Sigmoid colon (tissue), 7 donors: Measurements from ENCODE around the gene TMBIM1. TPM values are rescaled to one million over a fixed set of nuclear protein-coding genes. Genes with fewer than 3 reads are reported as not detected.
A peak's percentile ranks its signal among the peaks of the same experiment; 100 is the strongest.

Experiments used
- DNase-seq: peaks from one replicate; pipeline ENCODE4 v3.0.0-alpha.2; 2019
- H3K27ac ChIP-seq, 4 donors: fragments of 200-600 bp; sonication (generic); one replicate each; pipeline ENCODE4 v1.5.1; 2016 to 2019; ENCODE audit warnings: mild to moderate bottlenecking in 1 of 4
- H3K27me3 ChIP-seq, 3 donors: fragments of 200-600 bp; sonication (generic); one replicate each; pipeline ENCODE4 v1.5.1; 2019; ENCODE audit warnings: mild to moderate bottlenecking in 1 of 3
- H3K36me3 ChIP-seq, 4 donors: fragments of 200-600 bp; sonication (generic); one replicate each; pipeline ENCODE4 v1.5.1; 2016 to 2019
- H3K4me1 ChIP-seq, 4 donors: fragments of 200-600 bp; sonication (generic); one replicate each; pipeline ENCODE4 v1.5.1; 2017 to 2019
- H3K4me3 ChIP-seq, 4 donors: fragments of 200-600 bp; sonication (generic); one replicate each; pipeline ENCODE4 v1.5.1; 2017 to 2019; ENCODE audit warnings: mild to moderate bottlenecking in 2 of 4, moderate library complexity in 1 of 4
- H3K9me3 ChIP-seq, 4 donors: fragments of 200-600 bp in 3 of 4; sonication (generic) in 3 of 4; one replicate each; pipeline versions ENCODE4 v1.5.1 to v1.6.1; 2013 to 2019
- CTCF ChIP-seq, 4 experiments: fragments of 450-650 bp in 3 of 4; fragments of 200-600 bp in 1 of 4; IDR thresholded peaks; one replicate each; pipeline ENCODE4 v1.5.1; 2016 to 2019; ENCODE audit warnings: antibody characterized with exemption in 4 of 4, mild to moderate bottlenecking in 3 of 4, moderate library complexity in 2 of 4
- EP300 ChIP-seq, 4 donors: sonication (generic); formaldehyde crosslinking; IDR thresholded peaks; one replicate each; pipeline ENCODE4 v1.6.1; 2017; ENCODE audit warnings: antibody characterized with exemption in 4 of 4
- POLR2A ChIP-seq, 2 donors: fragments of 450-650 bp; IDR thresholded peaks; one replicate each; pipeline ENCODE4 v1.6.1; 2016; ENCODE audit warnings: antibody characterized with exemption in 2 of 2, mild to moderate bottlenecking in 2 of 2, moderate library complexity in 2 of 2
- POLR2AphosphoS5 ChIP-seq, 4 donors: sonication (generic); formaldehyde crosslinking; IDR thresholded peaks; one replicate each; pipeline ENCODE4 v1.6.1; 2017; ENCODE audit warnings: antibody characterized with exemption in 4 of 4
- WGBS, 2 donors: extraction: QIAGEN DNeasy Blood & Tissue Kit; methylation state at CpG; one replicate each; pipeline ENCODE4 v1.1.7; 2013; 5-methylcytosine and 5-hydroxymethylcytosine counted together
- intact Hi-C: fragments of 100-400 bp; cut with DNase I; formaldehyde crosslinking; loops from one replicate; pipeline ENCODE4 v1.15.1; 2023
- polyA plus RNA-seq, 3 donors: library from polyadenylated mRNA; stranded (reverse); fragments of 200-250 nt; gene quantifications; one replicate each; pipeline ENCODE4 v1.2.3, GENCODE V29; 2013
- total RNA-seq, 4 donors: library from RNA; depleted of rRNA; stranded (reverse); fragments of >200 nt; gene quantifications; one replicate each; pipeline ENCODE4 v1.1.0, GENCODE V29; 2016
- donor health status: healthy with polysubstance abuse.
- donor health status: Bipolar disorder and iron deficiency.
- donor health status: healthy.

TMBIM1 gene
- total and polyA plus RNA-seq, 7 donors: 90.2 to 204 (median 139) TPM

GRCh38 chr2:218257390-218257981 is 34.8 kb downstream of the TMBIM1 start:
- H3K36me3 ChIP-seq: peaks cover 10 to 44% (median 23%) of the 10 kb centered on the region in 4 donors
- peak; percentile 56 for DNase-seq

GRCh38 chr2:218256612-218257350 is 35.5 kb downstream of the TMBIM1 start:
- 94 to 95% methylated on average over 13 of the region's 13 CpGs for WGBS, 2 donors
- intact Hi-C loops: no loop called here
- Histone ChIP-seq H3K27ac (peak overlapping the region in 3 of 4 donors; percentile 37 to 82 (median 51)), H3K4me3 (no peak overlapping the region), H3K4me1 (peaks cover 0 to 42% (median 37%) of the 10 kb centered on the region in 4 donors), H3K9me3 (no peaks in the 10 kb centered on the region), H3K36me3 (peaks cover 15 to 51% (median 30%) of the 10 kb centered on the region in 4 donors), H3K27me3 (no peaks in the 10 kb centered on the region)
- peak; percentile 39 for DNase-seq
- TF ChIP-seq CTCF (IDR thresholded peaks at IDR 0.05) (no peak), EP300 (IDR thresholded peaks at IDR 0.05) (no peak), POLR2AphosphoS5 (IDR thresholded peaks at IDR 0.05) (no peak), POLR2A (IDR thresholded peaks at IDR 0.05) (no peak)

More at GRCh38 chr2:218257390-218257981, 34.8 kb downstream of the TMBIM1 start:
- no peak for TF ChIP-seq EP300 (IDR thresholded peaks at IDR 0.05)
- peak in 3 of 4 experiments; percentile 15 to 38 (median 33) for TF ChIP-seq CTCF (IDR thresholded peaks at IDR 0.05)
- no peak for TF ChIP-seq POLR2A (IDR thresholded peaks at IDR 0.05)
- peak in 1 of 4 donors; percentile 22 for TF ChIP-seq POLR2AphosphoS5 (IDR thresholded peaks at IDR 0.05)
- Histone ChIP-seq H3K4me1 (peaks cover 0 to 49% (median 44%) of the 10 kb centered on the region in 4 donors), H3K27ac (peak overlapping the region in 3 of 4 donors; percentile 37 to 82 (median 51)), H3K9me3 (no peaks in the 10 kb centered on the region), H3K4me3 (no peak overlapping the region), H3K27me3 (no peaks in the 10 kb centered on the region)
- intact Hi-C loops: no loop called here
- 42 to 72% methylated on average over 8 of the region's 8 CpGs for WGBS, 2 donors

GRCh38 chr2:218255446-218255845 is 36.9 kb downstream of the TMBIM1 start:
- H3K4me1 ChIP-seq: peaks cover 0 to 29% (median 24%) of the 10 kb centered on the region in 4 donors
- DNase-seq: peak; percentile 13
- no peak overlapping the region for H3K27ac ChIP-seq
- intact Hi-C loops: no loop called here
- H3K4me3 ChIP-seq: no peak overlapping the region
- TF ChIP-seq POLR2A (IDR thresholded peaks at IDR 0.05) (no peak), CTCF (IDR thresholded peaks at IDR 0.05) (no peak), EP300 (IDR thresholded peaks at IDR 0.05) (no peak), POLR2AphosphoS5 (IDR thresholded peaks at IDR 0.05) (no peak)
- H3K27me3 ChIP-seq: no peaks in the 10 kb centered on the region
- 88% methylated on average over 6 of the region's 6 CpGs for WGBS, 2 donors
- H3K9me3 ChIP-seq: no peaks in the 10 kb centered on the region
- H3K36me3 ChIP-seq: peaks cover 23 to 65% (median 43%) of the 10 kb centered on the region in 4 donors

- TF ChIP-seq POLR2A (IDR thresholded peaks at IDR 0.05): no peak
- peaks cover 0 to 7% (median 2%) of the 10 kb centered on the region in 4 donors for H3K4me1 ChIP-seq
- intact Hi-C loops: no loop called here
- H3K27ac ChIP-seq: peak overlapping the region in 1 of 4 donors; percentile 18
- WGBS, 2 donors: 61 to 82% methylated on average over 5 of the region's 5 CpGs
- H3K4me3 ChIP-seq: no peak overlapping the region
- H3K27me3 ChIP-seq: no peaks in the 10 kb centered on the region
- DNase-seq: peak; percentile 34
- no peaks in the 10 kb centered on the region for H3K9me3 ChIP-seq
- peaks cover 34 to 87% (median 65%) of the 10 kb centered on the region in 4 donors for H3K36me3 ChIP-seq
Observed at GRCh38 chr2:218253232-218253625, 39.1 kb downstream of the TMBIM1 start.
